ENCODE data around the gene ZMYND15.

GRCh38 chr17:4738136-4739121 lies 1.2 kb upstream of the ZMYND15 start:
- no peak for TF ChIP-seq CTCF (IDR thresholded peaks at IDR 0.05; ENCODE audit: poor library complexity)
- no peak for TF ChIP-seq EZH2 (IDR thresholded peaks at IDR 0.05; ENCODE audit: borderline replicate concordance)
- no peak for TF ChIP-seq EZH2phosphoT487 (IDR thresholded peaks at IDR 0.05; ENCODE audit: low read depth, severe bottlenecking, unreplicated experiment)

Data from hepatocyte (in vitro differentiated cells).